AG04449 (cell line): ENCODE data around the gene OR2T12.
"Not testable (repeated sequence)": the region's sequence is repeated elsewhere in the genome, so short reads cannot be mapped to it uniquely, and the experiment has no call there.

Experiments used
- CTCF ChIA-PET: fragments of 350-600 bp; formaldehyde crosslinking; extraction: SDS; loops from one replicate; lab custom pipeline; 2021; ENCODE audit warnings: antibody characterized with exemption; lab: Yijun Ruan, JAX
- POLR2A ChIA-PET: fragments of 400-600, 350-600 bp; formaldehyde crosslinking; extraction: SDS; loops from one replicate; lab custom pipeline; 2020; ENCODE audit warnings: antibody characterized with exemption, inconsistent platforms; lab: Yijun Ruan, JAX
- DNase-seq: peaks from one replicate; pipeline ENCODE4 v3.0.0-alpha.2; 2010; ENCODE audit warnings: low read depth, low spot score
- H3K4me3 ChIP-seq: 2 replicates; pipeline ENCODE4 v1.5.1; 2011; ENCODE audit warnings: low read depth, mild to moderate bottlenecking, control low read depth, low read length
- TF ChIP-seq, protein P1 (sequence below): IDR thresholded peaks from one replicate; pipeline ENCODE4 v1.5.1; 2011; ENCODE audit warnings: mild to moderate bottlenecking, moderate library complexity, low read length, control low read depth, inconsistent platforms; ENCODE audit not compliant: insufficient read depth; ENCODE audit errors: missing control alignments

The OR2T12 gene, protein sequence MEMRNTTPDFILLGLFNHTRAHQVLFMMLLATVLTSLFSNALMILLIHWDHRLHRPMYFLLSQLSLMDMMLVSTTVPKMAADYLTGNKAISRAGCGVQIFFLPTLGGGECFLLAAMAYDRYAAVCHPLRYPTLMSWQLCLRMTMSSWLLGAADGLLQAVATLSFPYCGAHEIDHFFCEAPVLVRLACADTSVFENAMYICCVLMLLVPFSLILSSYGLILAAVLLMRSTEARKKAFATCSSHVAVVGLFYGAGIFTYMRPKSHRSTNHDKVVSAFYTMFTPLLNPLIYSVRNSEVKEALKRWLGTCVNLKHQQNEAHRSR

DNA sequence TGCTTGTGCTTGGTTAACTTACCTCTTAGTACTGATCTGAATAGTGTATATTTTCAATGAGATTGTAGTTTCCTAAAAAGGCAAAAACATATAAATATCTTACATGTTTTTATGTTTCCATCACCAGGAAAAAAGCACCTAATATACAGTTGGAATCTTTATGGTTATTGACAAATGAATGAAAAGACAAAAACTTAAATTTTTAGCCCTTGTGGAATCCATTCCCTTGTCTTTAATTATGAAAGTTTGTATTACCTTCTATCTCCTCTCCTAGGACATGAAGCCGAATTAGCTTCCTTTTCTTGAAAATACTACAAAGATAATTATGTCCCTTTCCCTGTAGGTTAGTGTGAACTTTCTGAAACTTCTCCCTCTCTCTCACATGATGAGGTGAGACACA lies at the start of gene OR2T12:
TSS of gene OR2T12 (minus strand) at position 101 of the 400 bp plus-strand sequence. CDS start 7,846 bp downstream, outside the sequence.
- DNase-seq = no peak
- H3K4me3 ChIP-seq = no peak within 1 kb of the TSS
- ChIA-PET CTCF (no interaction called here), POLR2A (no interaction called here)
- TF ChIP-seq, protein P1, sequence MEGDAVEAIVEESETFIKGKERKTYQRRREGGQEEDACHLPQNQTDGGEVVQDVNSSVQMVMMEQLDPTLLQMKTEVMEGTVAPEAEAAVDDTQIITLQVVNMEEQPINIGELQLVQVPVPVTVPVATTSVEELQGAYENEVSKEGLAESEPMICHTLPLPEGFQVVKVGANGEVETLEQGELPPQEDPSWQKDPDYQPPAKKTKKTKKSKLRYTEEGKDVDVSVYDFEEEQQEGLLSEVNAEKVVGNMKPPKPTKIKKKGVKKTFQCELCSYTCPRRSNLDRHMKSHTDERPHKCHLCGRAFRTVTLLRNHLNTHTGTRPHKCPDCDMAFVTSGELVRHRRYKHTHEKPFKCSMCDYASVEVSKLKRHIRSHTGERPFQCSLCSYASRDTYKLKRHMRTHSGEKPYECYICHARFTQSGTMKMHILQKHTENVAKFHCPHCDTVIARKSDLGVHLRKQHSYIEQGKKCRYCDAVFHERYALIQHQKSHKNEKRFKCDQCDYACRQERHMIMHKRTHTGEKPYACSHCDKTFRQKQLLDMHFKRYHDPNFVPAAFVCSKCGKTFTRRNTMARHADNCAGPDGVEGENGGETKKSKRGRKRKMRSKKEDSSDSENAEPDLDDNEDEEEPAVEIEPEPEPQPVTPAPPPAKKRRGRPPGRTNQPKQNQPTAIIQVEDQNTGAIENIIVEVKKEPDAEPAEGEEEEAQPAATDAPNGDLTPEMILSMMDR = no peak

- ChIA-PET CTCF (no interaction called here), POLR2A (no interaction called here)
- H3K4me3 ChIP-seq = no peak within 1 kb of the TSS
- TF ChIP-seq, protein P1 = no peak
- DNase-seq = no peak
These were observed 45.3 kb upstream of the OR2T12 start, which contains the start of gene OR14C36 for GRCh38 chr1:248348475-248348874. OR14C36 (plus strand) TSS chr1:248348775; CDS start chr1:248348775, 0 bp downstream.

- POLR2A ChIA-PET = no interaction called here
- CTCF ChIA-PET = no interaction called here
These were observed 40.2 kb upstream of the OR2T12 start for GRCh38 chr1:248343451-248343850.

GRCh38 chr1:248324468-248324867 lies 21.2 kb upstream of the OR2T12 start, which contains the start of gene OR2M7:
OR2M7 (minus strand) TSS chr1:248324568; CDS start chr1:248324568, 0 bp downstream.
- H3K4me3 ChIP-seq = no peak within 1 kb of the TSS
- TF ChIP-seq, protein P1 = no peak
- ChIA-PET CTCF (no interaction called here), POLR2A (no interaction called here)
- no peak for DNase-seq

More at GRCh38 chr1:248343451-248343850, 40.2 kb upstream of the OR2T12 start:
- TF ChIP-seq, protein P1 = no peak
- DNase-seq = no peak
- H3K4me3 ChIP-seq = no peak overlapping the region

GRCh38 chr1:248316796-248317195 lies 13.6 kb upstream of the OR2T12 start:
- POLR2A ChIA-PET = no interaction called here
- no peak for DNase-seq
- TF ChIP-seq, protein P1 = no peak
- CTCF ChIA-PET = no interaction called here
- H3K4me3 ChIP-seq = no peak overlapping the region

DNA sequence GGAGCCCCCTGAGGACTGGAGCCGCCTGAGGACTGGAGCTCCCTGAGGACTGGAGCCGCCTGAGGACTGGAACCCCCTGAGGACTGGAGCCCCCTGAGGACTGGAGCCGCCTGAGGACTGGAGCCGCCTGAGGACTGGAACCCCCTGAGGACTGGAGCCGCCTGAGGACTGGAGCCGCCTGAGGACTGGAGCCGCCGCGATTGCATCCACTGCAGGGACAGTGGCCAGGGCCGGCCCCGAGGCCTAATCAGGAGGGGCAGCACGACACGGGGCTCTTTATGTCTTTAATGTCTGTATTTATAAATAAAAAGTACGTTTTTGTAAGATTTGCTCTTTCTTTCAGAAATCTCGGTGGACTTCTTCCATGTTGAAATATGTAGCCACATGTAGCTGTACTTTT lies 3.5 kb upstream of the OR2T12 start:
- POLR2A ChIA-PET, DNase-seq, H3K4me3 ChIP-seq, CTCF ChIA-PET: not testable (repeated sequence)
